ENCODE measurements around the gene ALDH16A1. TPM values are rescaled to one million over a fixed set of nuclear protein-coding genes. Genes with fewer than 3 reads are reported as not detected.

The ALDH16A1 gene
- total RNA-seq, 4 donors from 2014 or later = 32.5 to 39.5 (median 34.2) TPM

DNA sequence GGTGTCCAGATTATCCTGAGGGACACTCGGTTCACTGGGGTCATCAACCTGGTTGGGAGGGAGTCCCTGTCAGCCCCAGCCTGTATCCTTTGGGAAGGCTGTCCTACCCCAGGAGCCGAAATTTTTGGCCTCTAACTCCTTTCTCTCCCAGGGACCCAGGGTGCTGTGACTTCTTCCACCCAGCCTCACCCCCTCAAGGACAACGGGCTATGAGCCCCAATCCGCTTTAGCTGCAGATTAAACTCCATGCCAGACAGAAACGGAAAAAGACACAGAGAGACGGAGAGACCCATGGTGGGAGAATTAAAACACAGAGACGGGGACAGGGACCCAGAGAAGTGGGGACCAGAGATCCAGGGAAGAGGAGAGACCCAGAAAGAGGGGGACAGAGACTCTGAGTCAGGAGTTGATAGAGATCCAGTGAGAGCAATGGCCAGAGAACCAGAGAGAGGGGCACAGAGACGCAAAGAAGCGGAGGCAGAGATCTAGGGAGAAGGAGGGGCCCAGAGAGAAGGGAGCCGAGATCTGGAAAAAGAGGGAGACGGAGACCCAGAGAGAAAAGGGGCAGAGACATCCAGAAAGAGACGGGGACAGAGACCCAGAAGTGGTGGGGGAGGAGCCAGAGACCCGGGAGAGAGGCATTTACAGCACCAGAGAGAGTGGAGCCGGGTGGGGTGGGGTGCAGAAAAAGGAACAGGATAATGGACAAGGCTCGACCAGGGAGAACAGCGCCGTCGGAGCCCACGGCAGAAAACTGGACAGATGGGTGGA is 12.4 kb upstream of the ALDH16A1 start:
- Histone ChIP-seq H3K36me3 (no peaks in the 10 kb centered on the region), H3K4me1 (peaks cover 0 to 7% of the 10 kb centered on the region in 2 donors), H3K27ac (no peak overlapping the region), H3K9me3 (no peaks in the 10 kb centered on the region), H3K27me3 (peaks cover 9% of the 10 kb centered on the region), H3K4me3 (replicated peaks in 1 of 3) (no peak overlapping the region)
- DNase-seq = no peak
- WGBS, 2 donors = 24 to 29% methylated on average over 19 of the region's 19 CpGs
- TF ChIP-seq, protein P1, sequence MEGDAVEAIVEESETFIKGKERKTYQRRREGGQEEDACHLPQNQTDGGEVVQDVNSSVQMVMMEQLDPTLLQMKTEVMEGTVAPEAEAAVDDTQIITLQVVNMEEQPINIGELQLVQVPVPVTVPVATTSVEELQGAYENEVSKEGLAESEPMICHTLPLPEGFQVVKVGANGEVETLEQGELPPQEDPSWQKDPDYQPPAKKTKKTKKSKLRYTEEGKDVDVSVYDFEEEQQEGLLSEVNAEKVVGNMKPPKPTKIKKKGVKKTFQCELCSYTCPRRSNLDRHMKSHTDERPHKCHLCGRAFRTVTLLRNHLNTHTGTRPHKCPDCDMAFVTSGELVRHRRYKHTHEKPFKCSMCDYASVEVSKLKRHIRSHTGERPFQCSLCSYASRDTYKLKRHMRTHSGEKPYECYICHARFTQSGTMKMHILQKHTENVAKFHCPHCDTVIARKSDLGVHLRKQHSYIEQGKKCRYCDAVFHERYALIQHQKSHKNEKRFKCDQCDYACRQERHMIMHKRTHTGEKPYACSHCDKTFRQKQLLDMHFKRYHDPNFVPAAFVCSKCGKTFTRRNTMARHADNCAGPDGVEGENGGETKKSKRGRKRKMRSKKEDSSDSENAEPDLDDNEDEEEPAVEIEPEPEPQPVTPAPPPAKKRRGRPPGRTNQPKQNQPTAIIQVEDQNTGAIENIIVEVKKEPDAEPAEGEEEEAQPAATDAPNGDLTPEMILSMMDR (IDR thresholded peaks at IDR 0.05) = no peak
- TF ChIP-seq POLR2A (IDR thresholded peaks at IDR 0.05) = no peak
- intact Hi-C loops (cut with DNase I) = no loop called here

DNA sequence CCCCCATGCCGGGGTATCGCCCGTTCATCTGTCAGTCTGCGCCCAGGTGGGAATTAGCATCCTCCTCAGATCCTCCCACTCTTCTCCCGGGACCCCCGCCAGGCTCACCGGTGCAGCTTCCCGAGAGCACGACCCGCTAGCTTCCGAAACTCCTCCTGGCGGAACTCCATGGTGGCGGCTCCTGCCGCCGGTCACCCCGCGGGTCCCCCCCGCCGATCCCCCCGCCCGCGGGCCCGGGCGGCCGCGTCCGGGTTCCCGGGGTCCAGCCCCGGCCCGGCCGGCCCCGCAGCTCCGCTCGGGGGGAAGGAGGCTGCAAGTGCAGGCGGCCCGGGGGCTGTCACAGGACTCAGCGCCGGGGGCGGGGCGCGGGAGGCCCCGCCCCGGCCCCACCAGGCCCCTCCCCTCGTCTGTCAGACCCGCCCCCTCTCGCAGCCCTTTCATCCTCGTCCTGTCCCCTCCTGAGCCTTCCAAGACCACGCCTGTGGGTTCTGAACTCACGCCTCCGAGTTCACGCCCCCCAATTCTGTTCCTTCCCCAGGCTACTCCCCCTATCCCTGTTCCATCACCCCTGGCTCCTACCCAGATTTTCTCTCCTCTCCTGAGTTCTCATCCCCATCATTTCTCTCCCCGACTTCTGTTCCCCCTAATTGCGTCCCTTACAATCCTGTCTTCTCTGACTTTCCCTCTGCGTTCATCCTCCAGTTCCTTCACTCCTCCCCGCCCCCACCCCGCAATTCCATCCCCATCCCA is 11.6 kb upstream of the ALDH16A1 start, which contains the start of gene SLC17A7:
SLC17A7 (minus strand) TSS at position 318 of the 750 bp plus-strand sequence; CDS start at position 170, 148 bp downstream.
- no peak for DNase-seq
- no peaks in the 10 kb centered on the region for H3K36me3 ChIP-seq
- peaks cover 0 to 7% of the 10 kb centered on the region in 2 donors for H3K4me1 ChIP-seq
- peak within 1 kb of the TSS in 2 of 3 donors; percentile 69 to 79 for H3K27ac ChIP-seq
- H3K27me3 ChIP-seq = peaks cover 9% of the 10 kb centered on the region
- 8 to 9% methylated on average over 15 to 37 of the region's 56 CpGs for WGBS, 2 donors
- H3K4me3 ChIP-seq (replicated peaks in 1 of 3) = no peak within 1 kb of the TSS
- intact Hi-C loops (cut with DNase I) = no loop called here
- TF ChIP-seq, protein P1 (IDR thresholded peaks at IDR 0.05) = no peak
- no peak for TF ChIP-seq POLR2A (IDR thresholded peaks at IDR 0.05)
- no peaks in the 10 kb centered on the region for H3K9me3 ChIP-seq

DNA sequence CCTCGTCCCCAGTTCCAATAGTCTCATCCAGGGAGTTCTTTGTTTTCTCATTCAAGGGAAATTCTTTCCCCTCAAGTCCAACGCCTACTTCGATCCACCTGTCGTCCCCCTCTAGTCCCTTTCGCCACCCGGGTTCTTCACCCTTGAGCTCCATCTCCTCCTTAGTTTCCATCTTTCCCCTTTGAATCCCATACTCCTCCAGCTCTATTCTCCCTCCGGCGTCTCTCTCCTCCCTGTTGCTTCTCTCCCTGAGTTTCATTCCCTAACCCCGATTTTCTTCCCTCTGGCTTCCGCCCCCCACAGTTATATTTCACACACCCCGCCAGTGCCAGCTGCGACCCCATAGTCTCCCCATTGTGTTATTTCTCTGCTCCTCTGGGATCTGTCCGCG is 11.1 kb upstream of the ALDH16A1 start:
- peaks cover 0 to 7% of the 10 kb centered on the region in 2 donors for H3K4me1 ChIP-seq
- WGBS, 2 donors = 25 to 26% methylated on average over 14 of the region's 14 CpGs
- no peak for TF ChIP-seq POLR2A (IDR thresholded peaks at IDR 0.05)
- TF ChIP-seq, protein P1 (IDR thresholded peaks at IDR 0.05) = no peak
- H3K4me3 ChIP-seq (replicated peaks in 1 of 3) = no peak overlapping the region
- peaks cover 9% of the 10 kb centered on the region for H3K27me3 ChIP-seq
- H3K9me3 ChIP-seq = no peaks in the 10 kb centered on the region
- intact Hi-C loops (cut with DNase I) = loop anchor here (2.0 kb wide), 1 partner anchor 49 kb away; no protein-coding TSS in a partner anchor
- no peaks in the 10 kb centered on the region for H3K36me3 ChIP-seq
- peak overlapping the region in 2 of 3 donors; percentile 45 to 79 for H3K27ac ChIP-seq
- no peak for DNase-seq

- peak in 1 of 2 donors; percentile 30 for DNase-seq
- intact Hi-C loops (cut with DNase I) = loop anchor here (2.0 kb wide), 1 partner anchor 50 kb away; no protein-coding TSS in a partner anchor
- H3K9me3 ChIP-seq = no peaks in the 10 kb centered on the region
- peak overlapping the region in 2 of 3 donors; percentile 69 to 79 for H3K27ac ChIP-seq
- WGBS, 2 donors = 11% methylated on average over 11 of the region's 11 CpGs
- peaks cover 0 to 7% of the 10 kb centered on the region in 2 donors for H3K4me1 ChIP-seq
- TF ChIP-seq, protein P1 (IDR thresholded peaks at IDR 0.05) = no peak
- TF ChIP-seq POLR2A (IDR thresholded peaks at IDR 0.05) = no peak
- H3K4me3 ChIP-seq (replicated peaks in 1 of 3) = peak overlapping the region in 1 of 3 donors; percentile 57
- no peaks in the 10 kb centered on the region for H3K36me3 ChIP-seq
- H3K27me3 ChIP-seq = peaks cover 6% of the 10 kb centered on the region
Observed at GRCh38 chr19:49442354-49442753, 10.7 kb upstream of the ALDH16A1 start.
